Skeletal muscle satellite cell (primary cell): ENCODE data around the gene CELF2.
"Not testable (repeated sequence)": the region's sequence is repeated elsewhere in the genome, so short reads cannot be mapped to it uniquely, and the experiment has no call there.

Source experiments
- H3K27me3 ChIP-seq: 2 replicates; pipeline ENCODE4 v1.7.0; 2013; ENCODE audit warnings: low read length; ENCODE audit not compliant: control insufficient read depth, insufficient read depth
- H3K36me3 ChIP-seq: 2 replicates; pipeline ENCODE4 v1.7.0; 2013; ENCODE audit warnings: mild to moderate bottlenecking, control low read depth, low read length; ENCODE audit not compliant: insufficient read depth
- H3K4me1 ChIP-seq: 2 replicates; pipeline ENCODE4 v1.7.0; 2013; ENCODE audit warnings: low read length; ENCODE audit not compliant: control insufficient read depth, insufficient read depth
- H3K4me2 ChIP-seq: 2 replicates; pipeline ENCODE4 v1.7.0; 2013; ENCODE audit warnings: mild to moderate bottlenecking, low read length
- H3K4me3 ChIP-seq: 2 replicates; pipeline ENCODE4 v1.7.0; 2013; ENCODE audit warnings: low read length
- H3K9ac ChIP-seq: 2 replicates; pipeline ENCODE4 v1.7.0; 2013; ENCODE audit warnings: mild to moderate bottlenecking, low read depth, low read length, moderate library complexity
- H3K9me3 ChIP-seq: replicated peaks from 2 replicates; pipeline ENCODE4 v1.7.0; 2013; ENCODE audit warnings: mild to moderate bottlenecking, control low read depth, low read length

CELF2 gene

GRCh38 chr10:11176746-11177145 lies 159.1 kb downstream of the CELF2 start:
- Histone ChIP-seq H3K27me3 (no peaks in the 10 kb centered on the region), H3K9me3 (no peaks in the 10 kb centered on the region), H3K4me2 (no peak overlapping the region), H3K4me3 (no peak overlapping the region), H3K9ac (no peak overlapping the region), H3K36me3 (no peaks in the 10 kb centered on the region), H3K4me1 (no peaks in the 10 kb centered on the region)

GRCh38 chr10:11177381-11177780 lies 159.7 kb downstream of the CELF2 start:
- H3K4me2 ChIP-seq: no peak overlapping the region
- no peaks in the 10 kb centered on the region for H3K9me3 ChIP-seq
- H3K4me3 ChIP-seq: no peak overlapping the region
- H3K36me3 ChIP-seq: no peaks in the 10 kb centered on the region
- H3K9ac ChIP-seq: no peak overlapping the region
- H3K27me3 ChIP-seq: no peaks in the 10 kb centered on the region
- H3K4me1 ChIP-seq: no peaks in the 10 kb centered on the region

- no peak overlapping the region for H3K4me3 ChIP-seq
- no peaks in the 10 kb centered on the region for H3K9me3 ChIP-seq
- no peak overlapping the region for H3K4me2 ChIP-seq
- H3K27me3 ChIP-seq: no peaks in the 10 kb centered on the region
- H3K9ac ChIP-seq: no peak overlapping the region
- H3K4me1 ChIP-seq: no peaks in the 10 kb centered on the region
- no peaks in the 10 kb centered on the region for H3K36me3 ChIP-seq
Measured at GRCh38 chr10:11177926-11178471, 160.3 kb downstream of the CELF2 start.

GRCh38 chr10:11178606-11179515 lies 161.2 kb downstream of the CELF2 start:
- Histone ChIP-seq H3K4me2 (no peak overlapping the region), H3K9ac (no peak overlapping the region), H3K27me3 (no peaks in the 10 kb centered on the region), H3K9me3 (no peaks in the 10 kb centered on the region), H3K36me3 (no peaks in the 10 kb centered on the region), H3K4me1 (no peaks in the 10 kb centered on the region), H3K4me3 (no peak overlapping the region)

- Histone ChIP-seq H3K4me3 (no peak overlapping the region), H3K4me2 (no peak overlapping the region), H3K27me3 (no peaks in the 10 kb centered on the region), H3K9ac (no peak overlapping the region), H3K36me3 (no peaks in the 10 kb centered on the region), H3K9me3 (no peaks in the 10 kb centered on the region), H3K4me1 (no peaks in the 10 kb centered on the region)
Measured at GRCh38 chr10:11179516-11180105, 161.9 kb downstream of the CELF2 start.

- H3K9ac ChIP-seq: no peak overlapping the region
- no peaks in the 10 kb centered on the region for H3K27me3 ChIP-seq
- H3K4me1 ChIP-seq: no peaks in the 10 kb centered on the region
- H3K36me3 ChIP-seq: no peaks in the 10 kb centered on the region
- H3K4me2 ChIP-seq: no peak overlapping the region
- H3K9me3 ChIP-seq: no peaks in the 10 kb centered on the region
- H3K4me3 ChIP-seq: no peak overlapping the region
Measured at GRCh38 chr10:11180228-11180627, 162.6 kb downstream of the CELF2 start.

- no peak overlapping the region for H3K4me2 ChIP-seq
- no peaks in the 10 kb centered on the region for H3K9me3 ChIP-seq
- no peak overlapping the region for H3K4me3 ChIP-seq
- no peaks in the 10 kb centered on the region for H3K36me3 ChIP-seq
- no peaks in the 10 kb centered on the region for H3K4me1 ChIP-seq
- H3K27me3 ChIP-seq: no peaks in the 10 kb centered on the region
- H3K9ac ChIP-seq: no peak overlapping the region
Measured at GRCh38 chr10:11181978-11182377, 164.3 kb downstream of the CELF2 start.

GRCh38 chr10:11183015-11183414 lies 165.3 kb downstream of the CELF2 start:
- Histone ChIP-seq H3K9me3 (no peaks in the 10 kb centered on the region), H3K4me3 (no peak overlapping the region), H3K4me2 (no peak overlapping the region), H3K9ac (no peak overlapping the region), H3K36me3 (no peaks in the 10 kb centered on the region), H3K4me1 (no peaks in the 10 kb centered on the region), H3K27me3 (no peaks in the 10 kb centered on the region)

- H3K36me3 ChIP-seq: no peaks in the 10 kb centered on the region
- no peaks in the 10 kb centered on the region for H3K4me1 ChIP-seq
- no peak overlapping the region for H3K4me3 ChIP-seq
- H3K9me3 ChIP-seq: no peaks in the 10 kb centered on the region
- H3K4me2 ChIP-seq: no peak overlapping the region
- no peaks in the 10 kb centered on the region for H3K27me3 ChIP-seq
- no peak overlapping the region for H3K9ac ChIP-seq
Measured at GRCh38 chr10:11184093-11184492, 166.4 kb downstream of the CELF2 start.

GRCh38 chr10:11185128-11185665 lies 167.5 kb downstream of the CELF2 start:
- not testable (repeated sequence) for H3K9me3 ChIP-seq, H3K4me2 ChIP-seq, H3K36me3 ChIP-seq, H3K9ac ChIP-seq, H3K4me3 ChIP-seq, H3K27me3 ChIP-seq, H3K4me1 ChIP-seq

- Histone ChIP-seq H3K4me2 (no peak overlapping the region), H3K27me3 (no peaks in the 10 kb centered on the region), H3K4me1 (no peaks in the 10 kb centered on the region), H3K9ac (no peak overlapping the region), H3K36me3 (no peaks in the 10 kb centered on the region), H3K4me3 (no peak overlapping the region), H3K9me3 (no peaks in the 10 kb centered on the region)
Measured at GRCh38 chr10:11186374-11186773, 168.7 kb downstream of the CELF2 start.
